EL (cell line): ENCODE measurements around the gene NALCN.

Experiments used
- DNase-seq: peaks from one replicate; pipeline ENCODE4 v3.0.0-alpha.2; 2016

Gene NALCN

DNA sequence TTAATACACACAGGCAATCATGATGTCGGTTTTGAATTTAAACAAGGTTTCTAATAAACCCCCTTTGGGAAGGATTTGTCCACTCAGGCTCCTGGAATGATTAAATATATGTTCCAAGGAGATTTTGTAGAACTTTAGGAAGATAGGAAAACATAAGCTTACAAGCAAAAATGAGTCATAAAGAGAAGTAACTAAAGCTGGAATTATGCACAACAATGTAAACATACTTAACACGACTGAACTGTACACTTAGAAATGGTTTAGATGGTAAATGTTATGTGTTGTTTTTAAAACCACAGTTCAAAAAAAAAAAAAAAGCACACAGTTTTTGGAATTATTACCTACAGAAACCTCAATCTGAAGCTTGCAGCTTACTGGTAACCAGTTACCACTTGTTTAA, 304.4 kb downstream of the NALCN start:
- no peak for DNase-seq

DNA sequence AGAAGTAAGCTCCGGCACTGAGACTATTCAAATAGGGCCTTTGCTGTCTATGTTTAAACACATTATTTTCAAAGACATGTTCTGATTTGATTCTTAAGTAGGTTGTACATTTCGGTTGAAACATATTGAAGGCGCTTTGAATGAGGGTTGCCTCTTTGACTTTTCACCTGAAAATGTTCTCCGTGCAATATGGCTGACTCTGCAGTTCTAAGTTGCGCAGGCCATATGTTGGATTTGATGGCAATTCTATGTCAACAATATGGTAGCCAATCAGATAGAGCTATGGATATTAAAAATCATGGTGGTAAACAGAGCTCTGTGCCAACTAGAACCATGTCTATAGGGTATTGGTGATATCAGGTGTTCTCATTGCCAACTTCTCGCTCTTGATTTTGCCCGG, 307.3 kb downstream of the NALCN start:
- DNase-seq, result no peak

DNA sequence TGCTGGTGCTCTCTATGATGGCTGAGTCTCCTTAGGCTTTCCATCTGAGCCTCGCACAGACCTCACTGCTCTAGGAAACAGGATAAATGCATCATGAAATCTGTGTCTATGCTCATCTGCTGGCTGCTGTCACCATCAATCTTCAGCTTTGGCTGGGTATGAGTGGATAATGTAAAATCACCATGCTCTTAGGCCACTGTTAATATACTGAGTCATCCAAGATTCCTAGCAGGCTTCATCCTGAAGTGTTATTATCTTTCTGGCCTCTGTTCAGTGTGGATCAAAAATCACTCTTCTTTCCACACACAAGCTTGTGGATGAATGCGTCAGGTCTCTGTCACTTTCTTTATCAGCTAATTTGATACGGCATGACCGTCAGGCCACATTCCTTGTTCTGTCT, 317.4 kb downstream of the NALCN start:
- DNase-seq, result no peak

DNA sequence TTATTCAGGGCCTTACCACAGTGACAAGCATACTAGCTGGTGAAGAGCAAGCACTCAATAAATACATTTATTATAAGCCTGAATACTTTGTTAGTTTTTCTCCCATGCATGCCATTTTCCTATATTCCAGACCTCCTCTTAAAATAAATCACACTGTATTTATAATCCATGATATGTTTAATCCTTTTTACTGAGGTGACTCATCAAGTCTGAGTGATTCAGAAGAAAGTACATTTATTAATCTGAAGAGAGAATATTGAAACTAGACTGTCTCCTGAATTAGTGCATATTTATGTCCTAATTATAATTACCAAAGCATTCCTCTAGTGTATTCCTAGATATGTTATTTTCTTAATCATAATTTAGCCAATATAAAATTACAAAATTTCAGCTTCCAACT, 323.3 kb downstream of the NALCN start:
- DNase-seq, result no peak

DNA sequence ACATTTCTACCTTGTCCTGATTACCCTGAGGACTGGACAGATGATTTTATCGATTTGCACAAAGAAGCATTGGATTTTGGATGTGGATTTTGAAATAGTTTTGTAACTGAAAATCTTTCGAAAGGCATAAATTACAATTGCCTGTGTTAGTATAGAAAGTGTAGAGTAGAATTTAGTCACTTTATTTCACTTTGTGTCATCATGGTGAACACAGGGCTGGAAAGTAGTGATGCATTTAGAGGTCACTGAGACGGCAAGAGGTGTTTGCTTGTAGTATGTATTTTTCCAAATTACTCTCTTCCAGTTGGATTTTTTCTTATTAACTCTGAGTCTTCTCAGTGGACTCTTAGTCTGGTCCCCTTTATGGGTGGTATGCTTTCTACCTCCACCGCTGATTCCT, 326.0 kb downstream of the NALCN start:
- no peak for DNase-seq

DNA sequence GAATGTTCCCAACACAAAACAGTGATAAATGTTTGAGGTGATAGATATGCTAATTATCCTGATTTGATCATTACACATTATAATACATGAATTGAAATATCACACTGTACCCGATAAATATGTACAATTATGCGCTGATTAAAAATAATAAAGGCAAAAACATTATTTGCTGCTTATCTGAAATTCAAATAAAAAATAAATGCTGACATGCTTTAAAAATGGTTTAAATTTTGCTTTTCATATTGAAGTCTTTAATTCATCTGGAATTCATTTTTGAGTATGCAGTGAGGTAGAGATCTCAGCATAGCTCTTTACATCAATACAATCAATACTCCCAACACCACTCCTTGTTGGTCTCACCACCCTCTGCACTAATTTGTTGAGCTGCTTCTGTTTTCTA, 330.8 kb downstream of the NALCN start:
- no peak for DNase-seq

DNA sequence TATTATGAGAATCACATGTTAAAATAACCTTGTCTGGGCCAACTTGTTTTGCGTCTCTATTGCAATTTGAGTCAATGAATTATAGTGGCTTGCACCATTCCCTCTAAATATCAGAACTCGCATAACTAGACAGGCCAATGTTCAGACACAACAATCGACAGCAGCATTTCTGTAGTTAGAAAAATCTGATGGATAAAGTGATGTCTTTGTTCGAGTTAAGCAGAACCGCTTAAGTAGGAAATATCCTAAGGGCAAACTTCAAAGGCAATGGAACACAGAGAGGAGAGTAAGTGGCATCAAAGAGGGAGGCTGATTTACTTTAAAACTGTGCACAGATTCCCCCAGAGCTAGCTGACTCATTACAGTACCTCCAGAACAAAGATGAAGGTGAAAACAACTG, 333.9 kb downstream of the NALCN start:
- no peak for DNase-seq

DNA sequence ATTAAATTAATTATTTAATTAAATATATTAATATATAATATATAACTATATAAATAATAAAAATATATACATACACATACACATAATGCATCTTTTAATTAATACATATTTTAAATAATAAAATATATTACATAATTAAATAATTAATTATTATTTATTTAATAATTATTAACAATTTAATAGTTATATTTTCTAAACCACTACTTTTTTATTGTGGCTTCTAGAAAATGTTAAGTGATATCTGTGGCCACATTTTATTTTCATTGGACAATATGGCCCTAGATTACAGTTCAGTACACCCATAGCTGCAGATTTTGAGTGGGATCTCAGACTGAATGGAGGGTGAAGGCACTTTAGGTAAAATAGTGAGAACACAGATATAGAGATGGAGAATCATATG, 335.7 kb downstream of the NALCN start:
- DNase-seq, result no peak

DNA sequence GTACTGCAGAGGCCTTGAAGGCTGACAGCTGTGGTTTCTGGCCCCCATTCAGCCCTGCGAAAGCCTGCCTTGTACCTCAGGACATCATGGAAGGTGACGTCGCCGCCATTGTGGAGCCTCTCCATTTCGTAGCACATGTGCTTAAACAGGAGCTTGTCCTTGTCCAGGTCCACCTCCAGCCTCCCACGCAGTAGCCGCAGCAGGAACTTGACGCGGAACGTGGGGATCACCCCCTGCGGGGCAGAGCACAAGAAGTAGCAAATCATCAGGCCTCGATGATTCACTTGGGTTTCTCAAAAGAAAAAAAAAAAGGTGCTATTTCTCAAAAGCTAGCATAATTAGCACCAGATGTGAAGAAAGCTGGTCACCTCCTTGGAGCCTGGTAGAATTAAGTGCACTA, 351.0 kb downstream of the NALCN start:
- DNase-seq, result peak; percentile 2

DNA sequence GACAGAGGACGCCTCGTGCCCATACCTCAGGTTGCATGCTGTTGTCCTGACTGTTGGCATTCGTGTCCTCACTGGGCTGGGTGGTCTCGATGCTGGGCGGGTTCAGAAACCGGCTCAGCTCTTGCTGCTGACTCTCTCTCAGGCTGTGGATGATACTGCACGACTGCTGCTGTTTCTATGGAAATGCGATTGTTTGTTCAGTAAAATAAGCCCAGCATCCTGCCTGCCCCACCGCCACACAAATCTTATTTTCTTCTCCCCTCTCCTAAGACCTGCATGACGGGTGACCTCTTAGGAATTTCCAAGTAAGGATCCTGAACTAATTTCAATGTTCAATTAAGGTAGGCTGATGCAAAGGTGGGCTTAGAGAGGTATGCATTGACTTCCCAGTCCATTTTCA, 356.5 kb downstream of the NALCN start:
- DNase-seq, result no peak

DNA sequence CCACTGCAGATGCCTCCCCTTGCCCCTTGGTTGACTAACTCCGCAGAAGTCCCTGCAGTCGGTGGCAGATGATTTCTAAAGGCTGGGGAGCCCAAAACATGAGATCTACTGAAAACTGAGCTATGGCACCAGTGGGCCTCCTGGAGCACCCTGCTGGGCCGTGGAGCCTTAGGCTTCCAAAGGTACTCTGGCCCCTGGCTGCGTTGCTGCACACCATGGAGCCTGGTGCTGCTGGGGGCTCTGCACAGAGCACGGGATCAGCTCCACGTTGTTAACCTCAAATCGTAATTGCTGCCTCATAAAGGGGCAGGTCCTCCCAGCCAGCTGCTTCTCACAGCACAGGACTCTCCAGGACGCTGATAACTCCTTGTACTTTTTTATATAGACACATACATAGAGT, 357.5 kb downstream of the NALCN start:
- no peak for DNase-seq

DNA sequence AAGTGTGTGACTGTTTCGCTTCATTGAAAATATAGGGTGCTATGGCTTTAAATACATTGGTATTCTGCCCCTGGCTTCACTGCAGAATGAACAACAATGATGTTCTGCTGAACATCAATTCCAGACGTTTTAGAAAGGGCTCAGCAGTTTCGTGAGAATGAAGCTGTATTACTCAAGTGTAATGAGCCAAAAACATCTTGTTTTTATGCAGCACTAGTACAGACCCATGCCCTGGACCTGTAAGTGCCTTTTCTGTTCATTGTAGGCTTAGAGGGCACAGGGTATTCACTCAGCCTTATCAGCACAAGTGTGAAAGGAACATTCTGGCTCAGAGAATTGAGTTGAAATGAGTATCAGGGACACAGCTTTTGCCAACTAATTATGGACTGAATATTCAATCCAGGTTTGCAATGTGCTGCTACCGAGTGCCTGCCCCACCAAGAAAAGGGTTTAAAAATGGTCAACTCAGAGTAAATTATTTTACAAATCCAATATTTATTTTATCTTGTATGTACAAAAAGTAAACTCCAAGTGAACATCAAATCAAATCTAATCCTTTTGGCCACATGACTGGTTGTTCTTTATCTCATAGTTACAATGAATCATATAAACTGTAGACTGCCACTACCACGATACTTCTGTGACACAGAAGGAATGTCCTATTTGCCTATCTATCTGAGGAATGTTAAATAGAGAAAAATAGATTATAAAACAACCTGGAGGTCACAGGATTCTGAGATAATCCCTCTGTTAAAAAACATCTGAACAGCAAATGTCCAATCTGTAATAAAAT, 362.8 kb downstream of the NALCN start:
- DNase-seq, result no peak

DNA sequence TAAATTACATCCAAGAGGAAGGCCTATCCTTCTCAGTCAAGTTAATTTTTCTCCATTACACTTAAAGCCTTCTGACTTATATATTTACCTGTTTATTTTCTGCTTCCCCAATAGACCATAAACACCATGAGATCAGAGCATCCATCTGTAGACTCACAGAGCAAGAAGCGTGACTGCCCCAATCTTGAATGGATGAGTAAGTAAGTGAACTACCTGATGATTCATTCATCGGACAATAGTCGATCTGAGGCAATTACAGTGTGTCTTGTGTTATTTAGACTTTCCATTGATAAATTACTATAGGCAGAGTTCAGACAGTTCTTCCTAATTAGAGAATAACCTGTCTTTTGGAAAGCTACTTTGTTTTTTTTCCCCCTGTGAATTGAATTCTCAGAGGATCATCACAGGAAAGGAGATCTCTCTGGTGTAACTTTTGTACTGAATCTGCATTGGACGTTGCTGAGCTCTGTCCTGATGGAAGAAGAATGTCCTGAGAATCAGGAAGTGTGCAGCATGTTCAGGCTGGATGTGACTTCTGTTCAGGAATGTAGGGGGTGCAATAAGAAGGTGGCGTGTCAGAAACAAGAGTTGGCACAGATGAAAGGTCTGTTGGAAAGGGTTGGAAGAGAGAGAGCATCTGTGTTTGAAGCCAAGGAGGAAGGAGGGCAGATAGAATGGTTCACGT, 367.0 kb downstream of the NALCN start:
- DNase-seq, result peak; percentile 7

DNA sequence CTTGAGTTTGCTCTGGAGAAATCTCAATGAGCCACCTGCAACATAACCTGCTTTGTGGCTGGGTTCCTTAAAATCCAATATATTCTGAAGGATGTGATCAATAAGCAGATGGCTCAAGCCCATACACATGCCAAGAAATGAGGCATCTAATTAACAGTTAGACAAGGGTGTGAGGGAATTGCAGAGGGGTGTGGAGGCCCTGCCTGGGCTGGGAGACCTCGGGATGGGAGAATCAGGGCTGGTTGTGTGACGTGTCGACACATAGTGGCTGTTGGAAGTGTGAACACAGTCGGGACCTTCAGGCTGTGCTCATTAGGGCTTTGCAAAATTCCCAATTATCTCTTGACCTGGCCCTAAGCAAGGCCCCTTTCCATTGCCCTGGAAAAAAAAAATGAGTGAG, 379.8 kb downstream of the NALCN start:
- DNase-seq, result no peak

DNA sequence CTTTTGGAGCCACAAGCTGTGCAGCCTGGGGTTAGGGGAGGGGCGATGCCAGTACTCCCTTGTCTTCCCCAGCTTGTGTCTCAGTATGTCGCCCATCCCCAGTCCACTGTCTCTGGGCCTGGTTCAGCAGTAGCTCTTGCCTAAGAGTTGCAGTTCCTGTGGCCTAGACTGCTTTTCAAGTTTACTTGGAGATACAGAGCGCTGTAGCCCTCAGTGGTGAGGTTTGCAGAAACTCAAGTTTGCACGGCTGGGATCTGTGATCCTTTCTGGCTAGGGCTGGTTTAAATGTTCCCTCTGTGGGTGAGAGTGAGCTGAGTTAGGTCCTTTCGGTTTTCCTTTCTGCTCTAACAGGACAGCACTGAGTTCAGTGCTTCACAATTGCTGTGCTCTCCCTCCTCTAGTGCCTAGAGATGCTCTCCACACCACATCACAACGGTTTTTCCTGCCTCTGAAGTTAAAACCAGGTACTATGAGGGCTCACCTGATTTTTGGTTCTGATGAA, 381.1 kb downstream of the NALCN start:
- DNase-seq, result no peak

DNA sequence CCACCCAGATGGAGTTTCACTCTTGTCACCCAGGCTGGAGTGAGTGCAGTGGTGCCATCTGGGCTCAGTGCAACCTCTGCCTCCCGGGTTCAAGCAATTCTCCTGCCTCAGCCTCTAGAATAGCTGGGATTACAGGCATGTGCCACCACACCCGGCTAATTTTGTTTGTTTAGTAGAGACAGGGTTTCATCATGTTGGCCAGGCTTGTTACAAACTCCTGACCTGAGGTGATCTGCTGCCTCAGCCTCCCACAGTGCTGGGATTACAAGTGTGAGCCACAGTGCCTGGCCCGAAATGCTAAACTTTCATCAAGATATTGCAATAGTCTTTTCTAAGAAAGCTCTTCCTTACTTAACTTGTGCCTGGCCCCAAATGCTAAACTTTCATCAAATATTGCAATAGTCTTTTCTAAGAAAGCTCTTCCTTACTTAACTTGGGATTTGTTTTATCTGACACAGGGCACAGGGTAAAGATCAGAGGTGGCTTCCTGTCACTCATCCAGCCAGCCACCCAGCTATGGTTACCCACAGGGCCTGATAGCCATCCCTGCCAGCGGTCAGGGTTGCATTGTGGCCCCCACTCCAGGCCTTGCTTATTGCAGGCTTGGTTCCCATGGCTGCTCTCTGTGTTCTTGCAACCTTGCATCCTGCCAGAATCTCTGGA, 389.4 kb downstream of the NALCN start:
- no peak for DNase-seq

DNA sequence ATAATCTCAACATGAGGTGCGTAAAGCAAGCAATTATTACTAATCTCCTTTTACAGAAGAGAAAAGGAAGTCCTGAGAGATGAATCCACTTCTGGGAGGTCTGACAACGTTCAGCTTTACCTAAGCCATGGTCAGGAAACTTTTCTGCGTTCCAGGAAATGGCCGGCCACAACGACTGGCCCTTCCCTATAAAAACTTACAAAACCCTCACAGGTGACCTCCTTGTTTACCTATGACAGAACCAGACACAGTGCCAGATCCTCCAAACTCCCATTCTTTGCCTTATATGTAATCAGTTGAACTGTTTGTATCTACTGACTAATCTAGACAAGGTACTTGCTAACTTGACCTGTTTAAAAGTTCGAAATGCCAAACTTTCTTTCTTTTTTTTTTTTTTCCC, 390.0 kb downstream of the NALCN start:
- DNase-seq, result no peak

DNA sequence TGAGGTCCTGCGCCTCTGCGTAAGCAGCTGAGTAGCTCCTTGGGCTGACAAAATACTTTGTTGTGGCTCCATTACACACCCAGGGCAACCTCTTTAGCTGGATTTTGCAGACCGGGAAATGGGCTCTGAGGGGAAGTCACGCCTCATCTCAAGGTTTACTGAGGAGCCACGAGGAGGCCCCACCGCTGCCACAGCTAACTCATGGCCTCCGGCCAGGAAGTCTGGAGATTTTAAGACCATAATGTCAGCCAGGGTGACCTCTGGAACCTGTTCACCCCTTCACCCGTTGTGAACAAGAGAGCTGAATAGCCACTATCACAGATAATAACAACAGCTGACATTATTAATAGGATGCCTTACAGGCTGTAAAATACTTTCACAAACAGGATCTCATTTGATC, 390.4 kb downstream of the NALCN start:
- DNase-seq, result no peak

DNA sequence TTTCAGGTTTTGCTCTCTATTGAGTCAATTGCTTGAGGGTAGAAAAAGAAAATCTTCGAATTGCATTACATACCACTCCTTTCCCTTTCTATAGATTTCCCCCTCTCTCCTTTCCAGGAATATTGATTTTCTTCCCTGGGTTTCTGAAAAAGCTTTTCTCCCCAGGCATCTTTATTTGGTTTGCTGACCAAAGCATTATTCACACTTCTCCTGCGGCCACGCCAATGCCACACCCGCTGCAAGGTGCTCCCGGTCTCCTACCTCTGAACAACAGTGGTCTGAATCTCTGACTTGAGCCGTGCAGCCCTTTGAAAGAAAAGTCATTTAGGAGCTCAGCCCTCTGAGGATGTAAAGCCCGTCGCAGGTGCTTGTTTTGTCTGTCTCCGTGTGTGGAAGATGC, 390.8 kb downstream of the NALCN start:
- no peak for DNase-seq

DNA sequence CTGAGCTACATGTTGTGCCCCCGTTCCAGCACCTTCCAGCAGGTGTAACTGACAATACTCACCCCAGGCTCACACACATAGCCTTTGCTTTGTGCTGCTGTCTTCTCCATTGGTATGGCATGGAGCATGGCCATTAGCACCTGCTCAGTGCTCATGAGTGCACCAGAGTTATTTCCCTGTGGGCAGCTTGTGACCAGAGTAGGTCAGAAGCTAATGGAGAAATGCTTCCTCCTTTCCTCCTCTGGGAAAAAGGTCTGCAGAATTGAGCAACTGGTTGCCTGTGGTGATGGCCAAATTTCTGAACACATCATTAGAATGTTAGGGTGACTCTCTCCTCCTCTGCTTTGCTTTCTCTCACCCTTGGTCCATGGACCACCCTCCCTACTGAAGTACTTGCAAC, 397.2 kb downstream of the NALCN start:
- DNase-seq, result peak; percentile 15

DNA sequence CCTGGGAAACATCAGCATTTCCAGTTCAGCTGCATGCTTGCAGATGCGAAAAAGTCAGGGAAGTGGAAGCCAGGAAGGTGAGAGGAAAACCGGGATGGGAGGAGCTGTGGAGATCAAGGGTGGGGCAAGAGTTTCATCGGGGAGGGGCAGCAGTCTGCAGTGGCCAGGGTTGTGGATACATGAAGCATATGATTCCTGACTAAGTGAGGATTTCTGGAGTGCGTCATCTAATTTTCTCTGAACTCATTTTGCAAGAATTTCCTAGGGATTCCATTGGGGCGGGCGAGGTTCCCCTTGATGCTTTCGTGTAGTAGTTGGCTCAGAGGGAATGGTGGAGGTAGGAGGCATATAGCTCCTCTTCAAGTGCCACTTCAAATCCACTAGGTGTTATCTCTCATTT, 397.6 kb downstream of the NALCN start:
- DNase-seq, result peak; percentile 88

DNA sequence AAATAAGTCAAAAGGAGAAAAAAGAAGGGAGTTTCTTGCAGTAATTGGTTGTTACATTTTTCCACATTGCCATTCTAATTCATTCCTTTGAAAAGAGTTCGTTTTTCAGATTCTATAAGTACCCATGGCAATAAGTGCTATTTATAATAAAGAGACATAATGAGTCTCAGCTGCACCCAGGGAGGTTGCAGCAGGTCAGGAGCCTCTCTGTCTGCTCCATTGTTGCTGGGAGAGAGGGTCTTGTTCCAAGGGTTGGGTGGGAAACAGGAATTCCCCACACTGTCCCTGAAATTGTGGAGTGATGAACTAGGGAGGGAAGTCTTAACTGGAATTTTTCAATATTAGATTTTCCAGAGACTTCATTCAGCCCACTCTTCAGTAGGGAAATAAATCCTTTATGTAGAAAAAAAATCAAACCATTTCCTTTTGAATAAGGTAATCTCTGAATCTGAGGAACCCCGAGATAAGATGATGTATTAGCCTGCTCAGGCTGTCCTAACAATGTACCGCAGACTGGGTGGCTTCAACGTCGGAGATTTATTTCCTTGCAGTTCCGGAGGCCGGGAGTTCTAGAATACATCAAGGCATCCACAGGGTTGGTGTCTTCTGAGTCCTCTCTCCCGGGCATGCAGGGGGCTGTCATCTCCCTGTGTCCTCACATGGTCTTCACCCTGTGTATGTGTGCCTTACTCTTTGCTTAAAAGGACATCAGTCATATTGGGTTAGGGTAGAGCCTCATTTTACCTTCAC, 399.0 kb downstream of the NALCN start:
- DNase-seq, result no peak

DNA sequence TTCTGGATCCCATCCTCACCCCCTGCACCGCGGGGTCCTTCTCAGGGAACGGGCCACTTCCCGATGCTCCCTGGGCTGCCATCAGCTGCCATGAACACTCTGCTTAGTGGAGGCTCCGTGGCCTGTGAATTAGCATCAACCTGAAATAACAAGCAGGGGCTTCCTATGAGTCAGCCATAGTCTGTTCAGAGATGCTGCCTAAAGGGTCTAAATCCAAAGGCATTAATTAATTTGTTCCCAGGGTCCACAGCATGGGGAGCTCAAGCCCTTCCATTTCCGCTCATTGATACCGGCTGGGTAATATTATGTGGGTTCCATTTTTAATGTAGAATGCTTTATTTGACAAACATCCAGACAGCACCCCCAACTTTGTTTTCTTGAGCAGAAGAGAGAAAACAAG, 399.8 kb downstream of the NALCN start:
- no peak for DNase-seq
